Choroid plexus epithelial cell (primary cell): Measurements from ENCODE around the gene MAP4K2.

Source experiments
- DNase-seq: peaks from one replicate; pipeline ENCODE4 v3.0.0-alpha.2; 2010; ENCODE audit warnings: low read depth
- H3K4me3 ChIP-seq: 2 replicates; pipeline ENCODE4 v1.5.1; 2011; ENCODE audit warnings: low read depth, mild to moderate bottlenecking, control low read depth, low read length, moderate library complexity
- TF ChIP-seq, protein P1 (sequence below): conservative IDR thresholded peaks from 2 replicates; pipeline ENCODE4 v1.5.1; 2011; ENCODE audit warnings: low read depth, mild to moderate bottlenecking, control low read depth, inconsistent platforms, low read length, moderate library complexity

MAP4K2 gene

DNA sequence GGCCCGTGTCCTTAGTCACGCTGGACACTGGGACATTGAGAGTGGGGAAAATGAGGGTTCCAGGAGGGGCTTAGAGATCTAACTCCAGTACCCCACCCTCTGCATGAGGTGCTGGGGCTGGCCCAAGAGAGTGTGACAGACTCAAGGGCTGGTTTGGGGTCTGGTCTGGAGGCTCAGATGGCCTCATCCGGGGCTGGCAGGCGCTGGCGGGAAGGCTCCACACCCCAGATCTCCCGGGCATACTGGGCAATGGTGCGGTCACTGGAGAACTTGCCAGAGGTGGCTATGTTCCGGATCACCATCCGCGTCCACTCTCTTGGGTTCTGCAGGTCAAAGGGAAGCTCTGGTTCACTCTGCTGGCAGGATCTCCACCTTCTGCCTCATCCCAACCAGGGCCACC, 56.5 kb downstream of the MAP4K2 start:
- no peak overlapping the region for H3K4me3 ChIP-seq
- DNase-seq, result no peak
- TF ChIP-seq, protein P1, sequence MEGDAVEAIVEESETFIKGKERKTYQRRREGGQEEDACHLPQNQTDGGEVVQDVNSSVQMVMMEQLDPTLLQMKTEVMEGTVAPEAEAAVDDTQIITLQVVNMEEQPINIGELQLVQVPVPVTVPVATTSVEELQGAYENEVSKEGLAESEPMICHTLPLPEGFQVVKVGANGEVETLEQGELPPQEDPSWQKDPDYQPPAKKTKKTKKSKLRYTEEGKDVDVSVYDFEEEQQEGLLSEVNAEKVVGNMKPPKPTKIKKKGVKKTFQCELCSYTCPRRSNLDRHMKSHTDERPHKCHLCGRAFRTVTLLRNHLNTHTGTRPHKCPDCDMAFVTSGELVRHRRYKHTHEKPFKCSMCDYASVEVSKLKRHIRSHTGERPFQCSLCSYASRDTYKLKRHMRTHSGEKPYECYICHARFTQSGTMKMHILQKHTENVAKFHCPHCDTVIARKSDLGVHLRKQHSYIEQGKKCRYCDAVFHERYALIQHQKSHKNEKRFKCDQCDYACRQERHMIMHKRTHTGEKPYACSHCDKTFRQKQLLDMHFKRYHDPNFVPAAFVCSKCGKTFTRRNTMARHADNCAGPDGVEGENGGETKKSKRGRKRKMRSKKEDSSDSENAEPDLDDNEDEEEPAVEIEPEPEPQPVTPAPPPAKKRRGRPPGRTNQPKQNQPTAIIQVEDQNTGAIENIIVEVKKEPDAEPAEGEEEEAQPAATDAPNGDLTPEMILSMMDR, result no peak

DNA sequence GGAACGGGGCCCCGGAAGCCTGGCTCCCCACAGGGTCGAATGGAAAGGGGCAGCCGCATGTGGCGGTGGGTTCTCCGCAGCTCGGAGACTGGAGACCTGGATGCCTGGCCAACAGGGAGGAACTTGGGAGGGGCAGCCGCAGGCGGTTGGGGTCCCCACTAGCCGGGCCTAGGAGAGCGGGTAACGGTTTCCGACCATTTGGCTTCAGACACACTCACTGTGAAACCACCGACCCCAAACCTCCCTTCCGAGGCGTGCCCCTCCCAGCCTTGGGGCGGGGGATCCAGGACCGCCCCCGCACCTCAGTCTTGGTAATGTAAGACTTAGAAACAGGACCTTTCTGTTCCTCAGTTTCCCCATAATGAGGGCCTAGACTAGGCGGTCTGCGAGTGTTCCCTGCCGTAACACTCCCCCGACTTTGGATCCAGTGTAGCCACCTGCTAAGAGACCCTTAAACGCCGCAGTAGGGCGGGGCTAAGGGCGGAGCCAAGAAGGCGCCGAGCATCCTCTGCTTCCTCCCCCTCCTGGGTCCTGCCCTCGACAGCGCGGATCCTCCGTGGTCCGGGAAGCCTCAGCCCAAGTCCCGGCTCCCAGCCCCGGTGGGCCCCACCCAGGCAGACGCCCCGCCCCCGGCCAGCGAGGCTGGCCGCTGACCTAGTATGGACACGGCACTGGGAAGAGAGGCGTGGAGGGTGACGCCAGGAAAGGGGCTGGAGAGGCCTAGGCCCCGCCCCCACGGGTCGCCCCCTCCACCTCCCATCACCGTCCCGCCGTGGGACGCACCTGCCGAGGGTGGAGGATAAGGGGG, 57.3 kb downstream of the MAP4K2 start:
- peak overlapping the region; percentile 49 for H3K4me3 ChIP-seq

DNA sequence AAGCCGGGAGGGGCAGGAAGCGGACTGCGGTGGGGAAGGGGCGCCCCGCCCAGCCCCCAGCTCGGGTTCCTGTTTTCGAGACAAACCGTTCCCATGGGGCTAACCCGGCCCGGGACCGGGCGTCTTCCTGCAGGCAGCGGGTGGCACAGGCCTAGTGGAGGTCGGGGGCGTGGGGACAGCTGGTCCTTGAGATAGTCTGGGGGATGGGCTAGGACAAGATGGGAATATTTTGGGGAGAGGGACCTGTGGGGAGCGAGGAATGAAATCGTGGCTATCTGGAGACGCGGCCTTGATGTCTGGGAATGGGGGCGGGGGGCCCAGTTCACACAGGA, 57.9 kb downstream of the MAP4K2 start:
- peak overlapping the region; percentile 49 for H3K4me3 ChIP-seq
- no peak for DNase-seq
- TF ChIP-seq, protein P1, result no peak

More for the DNA sequence above, 57.3 kb downstream of the MAP4K2 start:
- TF ChIP-seq, protein P1, result no peak
- DNase-seq, result peak; percentile 82

DNA sequence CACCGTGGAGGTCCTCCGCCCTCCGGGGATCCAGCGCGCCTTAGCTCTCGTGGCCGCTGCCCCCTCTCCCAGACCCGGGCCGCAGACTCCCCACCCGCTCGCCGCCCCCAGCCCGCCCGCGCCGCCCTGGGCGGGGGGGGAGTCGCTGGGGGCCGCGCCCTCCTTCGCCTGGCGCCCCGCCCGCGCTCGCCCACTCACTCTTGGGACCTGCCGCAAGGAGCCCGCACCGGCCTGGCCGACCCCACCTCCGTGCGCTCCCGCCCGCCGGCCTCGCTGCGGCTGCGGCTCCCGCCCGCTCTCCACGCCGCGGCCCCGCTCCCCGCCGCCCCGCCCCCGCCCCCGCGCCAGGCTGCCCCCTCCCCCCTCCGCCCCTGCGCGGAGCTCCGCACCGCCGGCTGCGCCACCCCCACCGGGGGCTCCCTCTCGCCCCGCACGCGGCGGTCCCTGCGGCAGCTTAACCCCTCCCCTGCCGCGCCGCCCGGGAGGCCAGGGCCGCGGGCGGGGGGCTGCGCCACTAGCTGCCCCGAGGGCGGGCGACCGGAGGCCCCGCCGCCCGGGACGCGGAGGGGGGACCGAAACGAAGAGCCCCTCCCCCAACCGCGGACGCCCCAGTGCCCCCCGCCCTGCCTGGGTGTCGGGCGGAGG, 58.3 kb downstream of the MAP4K2 start:
- DNase-seq, result no peak
- H3K4me3 ChIP-seq, result peak overlapping the region; percentile 73
- TF ChIP-seq, protein P1, result no peak

GRCh38 chr11:64743591-64744543, 59.1 kb downstream of the MAP4K2 start, which contains the start of gene RASGRP2:
Gene RASGRP2 (minus strand): TSS chr11:64744142. CDS start chr11:64742866, 1,276 bp downstream.
- DNase-seq, result peak; percentile 77
- TF ChIP-seq, protein P1, result peak; percentile 80
- H3K4me3 ChIP-seq, result peak within 1 kb of the TSS; percentile 73

DNA sequence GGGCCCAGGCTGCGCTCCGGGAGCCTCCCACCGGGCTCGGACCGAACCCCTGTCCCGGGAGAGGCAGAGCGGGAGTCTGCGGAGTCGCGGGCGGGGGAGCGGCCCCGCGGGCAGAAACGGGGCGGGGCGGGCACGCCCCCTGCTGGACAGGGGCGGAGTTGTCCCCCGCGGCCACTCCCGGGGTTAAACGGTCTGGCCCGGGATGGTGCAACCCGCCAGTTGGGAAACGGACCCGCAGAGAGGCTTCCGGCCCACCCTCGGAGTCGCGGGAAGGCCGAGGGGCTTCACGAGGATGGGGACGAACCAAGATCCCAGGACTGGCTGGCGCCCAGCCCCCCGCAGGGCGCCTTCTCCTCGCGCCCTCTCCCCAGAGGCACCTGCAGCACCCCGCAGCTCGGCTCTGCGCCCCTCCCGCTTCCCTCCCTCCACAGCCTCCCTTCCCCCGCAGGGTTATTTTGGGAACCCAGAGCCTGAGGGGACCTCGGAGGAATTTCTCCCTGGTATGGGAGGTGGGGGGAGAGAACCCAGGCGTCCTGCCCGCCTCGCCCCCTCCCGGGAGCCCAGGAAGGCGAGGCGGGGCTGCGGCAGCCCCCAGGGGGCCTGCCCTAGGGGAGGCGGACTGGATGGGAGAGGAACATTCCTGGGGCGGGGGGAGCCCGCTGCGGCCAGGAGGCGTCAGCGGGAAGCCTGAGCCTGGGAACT, 60.0 kb downstream of the MAP4K2 start:
- DNase-seq, result peak; percentile 92
- peak overlapping the region; percentile 73 for H3K4me3 ChIP-seq
- TF ChIP-seq, protein P1, result peak; percentile 65
